Activated CD4-positive, CD25-positive, alpha-beta regulatory T cell treated with anti-CD3 and anti-CD28 coated beads, Interleukin-2, amount 50 U/mL, for 72 hours (primary cell): ENCODE data around the gene ZBTB16.

Source experiments
- DNase-seq: peaks from one replicate; pipeline ENCODE4 v3.0.0; 2021

Gene ZBTB16

GRCh38 chr11:114250180-114250579 is 190.7 kb downstream of the ZBTB16 start:
- DNase-seq = no peak

- DNase-seq = no peak
Observed at GRCh38 chr11:114250993-114251814, 191.7 kb downstream of the ZBTB16 start.

- DNase-seq = no peak
Observed at GRCh38 chr11:114251815-114252337, 192.4 kb downstream of the ZBTB16 start.

- DNase-seq = no peak
Observed at GRCh38 chr11:114252767-114253166, 193.3 kb downstream of the ZBTB16 start.

GRCh38 chr11:114253771-114254170 is 194.3 kb downstream of the ZBTB16 start:
- DNase-seq = no peak

- DNase-seq = no peak
Observed at GRCh38 chr11:114254571-114255146, 195.1 kb downstream of the ZBTB16 start.

GRCh38 chr11:114255289-114255688 is 195.8 kb downstream of the ZBTB16 start:
- DNase-seq = no peak

- no peak for DNase-seq
Observed at GRCh38 chr11:114256176-114256966, 196.9 kb downstream of the ZBTB16 start.

- DNase-seq = no peak
Observed at GRCh38 chr11:114256967-114257286, 197.4 kb downstream of the ZBTB16 start.

GRCh38 chr11:114257621-114258558 is 198.4 kb downstream of the ZBTB16 start:
- DNase-seq = no peak

- no peak for DNase-seq
Observed at GRCh38 chr11:114258696-114259095, 199.2 kb downstream of the ZBTB16 start.

- no peak for DNase-seq
Observed at GRCh38 chr11:114259124-114259526, 199.6 kb downstream of the ZBTB16 start.

GRCh38 chr11:114259551-114259983 is 200.1 kb downstream of the ZBTB16 start:
- no peak for DNase-seq

- no peak for DNase-seq
Observed at GRCh38 chr11:114260077-114260476, 200.6 kb downstream of the ZBTB16 start.

- no peak for DNase-seq
Observed at GRCh38 chr11:114260483-114260882, 201.0 kb downstream of the ZBTB16 start.

GRCh38 chr11:114261791-114262190 is 202.3 kb downstream of the ZBTB16 start:
- DNase-seq = no peak

GRCh38 chr11:114262681-114263512 is 203.4 kb downstream of the ZBTB16 start:
- DNase-seq = no peak

- no peak for DNase-seq
Observed at GRCh38 chr11:114263513-114264170, 204.1 kb downstream of the ZBTB16 start.

- DNase-seq = no peak
Observed at GRCh38 chr11:114264381-114264780, 204.9 kb downstream of the ZBTB16 start.

- DNase-seq = no peak
Observed at GRCh38 chr11:114265122-114265878, 205.8 kb downstream of the ZBTB16 start.
